ENCODE data around the gene MPHOSPH8. TPM values are rescaled to one million over a fixed set of nuclear protein-coding genes. Genes with fewer than 3 reads are reported as not detected.
"Not testable (repeated sequence)": the region's sequence is repeated elsewhere in the genome, so short reads cannot be mapped to it uniquely, and the experiment has no call there.

Gene MPHOSPH8
- total RNA-seq, 1 donor from 2014 or later = 16.1 TPM

- ATAC-seq = peak; percentile 38
Measured at GRCh38 chr13:19634256-19634740, 839 bp downstream of the MPHOSPH8 start.

- ATAC-seq = not testable (repeated sequence)
Measured at GRCh38 chr13:19635926-19636325, 2.5 kb downstream of the MPHOSPH8 start.

GRCh38 chr13:19643652-19644051, 10.2 kb downstream of the MPHOSPH8 start:
- no peak for ATAC-seq

DNA sequence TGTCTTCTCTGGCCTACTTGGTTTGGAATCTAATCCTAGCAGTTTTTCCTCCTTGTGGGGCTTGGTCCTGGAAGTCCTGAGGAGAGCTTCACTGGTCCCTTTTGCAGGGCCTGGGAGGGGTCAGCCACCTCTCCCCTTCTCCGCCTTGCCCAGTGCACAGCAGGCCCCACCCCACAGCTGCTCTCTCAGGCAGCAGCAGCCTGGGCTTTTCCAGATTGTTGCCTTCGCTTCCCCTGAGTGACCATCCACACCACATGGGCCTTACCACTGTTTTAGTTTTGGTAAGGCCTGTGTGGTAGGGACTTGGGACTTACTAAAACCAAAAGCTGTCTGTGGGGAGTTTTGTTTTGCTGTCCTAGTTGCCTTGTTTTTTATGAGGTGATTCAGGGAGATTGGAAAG, 11.5 kb downstream of the MPHOSPH8 start:
- no peak for ATAC-seq

DNA sequence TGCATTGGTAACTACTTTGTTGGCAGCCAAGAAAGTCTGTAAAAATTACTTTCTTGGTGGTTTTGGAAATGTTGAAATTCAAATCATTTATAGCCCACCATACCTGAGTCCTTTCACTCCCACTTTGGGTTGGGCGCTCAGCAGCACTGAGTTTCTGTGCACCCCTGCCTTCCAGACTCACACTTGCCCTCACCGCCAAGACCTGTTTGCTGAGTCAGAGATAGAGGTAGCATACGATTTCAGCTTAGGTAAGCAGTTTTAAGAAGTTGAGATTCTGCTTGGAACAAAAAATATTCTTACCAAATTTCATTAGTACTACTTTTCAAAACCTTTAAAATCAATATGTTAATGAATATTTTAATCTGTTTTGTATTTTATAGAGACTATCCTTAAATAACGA, 12.6 kb downstream of the MPHOSPH8 start:
- ATAC-seq = no peak

DNA sequence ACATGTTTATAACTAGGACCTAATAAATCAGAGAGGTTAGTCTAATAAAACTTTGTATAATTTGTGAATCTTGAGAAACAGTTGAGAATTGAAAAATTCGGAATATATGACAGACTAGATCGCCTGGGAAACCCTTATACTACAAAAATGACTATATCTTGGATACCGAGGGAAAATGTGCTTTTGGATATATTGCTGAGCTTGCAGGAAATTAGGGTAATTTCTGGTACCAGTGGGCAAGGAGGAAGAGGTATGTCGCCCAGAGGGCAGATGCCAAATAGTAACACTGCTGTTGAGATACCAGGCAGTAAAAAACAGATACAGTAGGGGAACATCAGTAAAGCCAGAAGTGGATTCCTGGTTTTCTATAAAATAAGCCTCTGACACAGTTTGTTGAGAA, 17.3 kb downstream of the MPHOSPH8 start:
- no peak for ATAC-seq

GRCh38 chr13:19657872-19658591, 24.6 kb downstream of the MPHOSPH8 start:
- no peak for ATAC-seq

DNA sequence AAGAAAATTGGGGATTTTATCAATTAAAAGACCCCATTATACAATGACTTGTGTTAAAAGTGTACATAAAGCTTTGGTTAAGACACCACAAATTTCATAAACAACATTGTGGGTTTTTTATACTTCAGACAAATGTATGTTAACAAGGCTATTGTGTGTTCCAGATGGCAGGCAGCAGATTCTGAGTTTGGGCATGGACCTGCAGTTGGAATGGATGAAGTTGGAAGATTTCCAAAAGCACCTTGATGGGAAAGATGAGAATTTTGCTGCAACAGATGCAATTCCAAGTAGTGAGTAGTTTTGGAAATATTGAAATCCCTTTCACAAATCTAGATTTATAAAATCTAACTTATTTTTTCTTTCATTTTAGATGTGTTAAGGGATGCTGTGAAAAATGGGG, 25.4 kb downstream of the MPHOSPH8 start:
- no peak for ATAC-seq

DNA sequence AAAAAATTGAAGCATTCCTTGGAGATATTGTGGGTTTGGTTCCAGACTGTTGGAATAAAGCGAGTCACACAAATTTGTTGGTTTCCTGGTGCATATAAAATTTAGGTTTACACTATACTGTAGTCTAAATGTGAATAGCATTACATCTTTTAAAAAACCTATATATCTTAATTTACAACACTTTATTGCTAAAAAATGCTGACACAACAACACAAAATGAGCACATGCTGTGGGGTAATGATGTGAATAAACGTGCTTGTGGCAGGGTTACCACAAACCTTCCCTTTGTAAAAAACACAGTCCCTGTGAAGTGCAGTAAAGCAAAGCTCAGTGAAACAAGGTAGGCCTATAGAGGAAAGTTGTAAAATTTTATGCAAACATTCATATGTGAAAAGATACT, 27.7 kb downstream of the MPHOSPH8 start:
- no peak for ATAC-seq

GRCh38 chr13:19661561-19661960, 28.1 kb downstream of the MPHOSPH8 start:
- ATAC-seq = no peak

- ATAC-seq = no peak
Measured at GRCh38 chr13:19663416-19663979, 30.0 kb downstream of the MPHOSPH8 start.

DNA sequence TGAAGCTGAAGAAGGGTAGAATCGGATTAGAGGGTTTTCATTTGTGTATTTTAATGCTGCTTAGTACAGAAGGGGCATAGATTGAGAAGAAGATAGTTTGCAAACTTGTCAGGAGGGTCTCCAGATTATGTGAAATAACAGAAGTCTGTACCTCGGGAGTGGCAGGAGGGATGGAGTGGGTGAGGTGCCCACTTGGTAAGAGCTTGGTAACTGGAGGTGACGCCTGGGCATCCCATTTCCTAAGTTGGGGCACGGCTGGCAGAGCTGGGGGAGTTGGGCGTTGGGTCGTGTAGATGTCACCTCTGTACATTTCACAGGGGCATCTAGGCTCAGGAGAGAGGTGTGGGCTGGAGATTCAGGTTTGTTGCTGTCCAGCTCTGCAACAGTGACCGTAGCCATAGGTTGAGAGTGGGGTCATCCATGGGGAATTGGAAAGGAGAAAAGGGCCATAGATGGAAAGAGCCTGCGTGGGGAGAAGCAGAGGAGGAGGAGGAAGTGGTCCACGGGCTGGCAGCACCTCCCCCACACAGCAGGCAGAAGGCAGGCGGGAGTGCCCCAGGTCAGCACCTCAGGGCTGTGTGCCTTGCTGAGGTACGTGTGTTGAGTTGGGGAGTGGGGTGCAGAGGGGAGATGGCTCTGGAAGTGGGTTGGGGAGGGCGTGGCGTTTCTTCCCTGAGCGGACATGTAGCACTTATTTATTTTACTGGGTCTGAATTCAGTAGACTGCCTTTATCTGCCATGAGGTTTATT, 31.2 kb downstream of the MPHOSPH8 start:
- ATAC-seq = no peak

DNA sequence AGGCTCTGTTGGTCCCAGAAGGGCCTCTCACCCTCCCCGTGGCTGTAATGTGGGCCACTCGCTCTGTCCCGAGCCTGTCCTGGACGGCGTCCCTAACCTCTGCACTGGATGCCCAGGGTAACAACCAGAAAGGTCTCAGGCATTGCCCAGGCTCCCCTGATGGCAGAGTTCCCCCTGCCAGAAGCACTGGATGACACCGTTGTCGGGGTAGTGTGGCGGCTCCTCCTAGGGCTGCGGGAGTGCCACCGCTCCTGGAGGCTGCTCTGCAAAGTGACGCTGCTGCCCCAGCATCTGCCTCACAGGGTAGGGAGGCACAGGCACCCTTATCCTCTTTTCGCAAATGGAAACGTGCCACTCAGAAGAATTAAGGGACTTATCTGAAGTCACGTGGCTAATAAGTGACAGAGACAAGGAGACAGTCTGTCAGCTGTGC, 32.0 kb downstream of the MPHOSPH8 start:
- peak; percentile 38 for ATAC-seq

GRCh38 chr13:19668778-19669177, 35.3 kb downstream of the MPHOSPH8 start:
- no peak for ATAC-seq

DNA sequence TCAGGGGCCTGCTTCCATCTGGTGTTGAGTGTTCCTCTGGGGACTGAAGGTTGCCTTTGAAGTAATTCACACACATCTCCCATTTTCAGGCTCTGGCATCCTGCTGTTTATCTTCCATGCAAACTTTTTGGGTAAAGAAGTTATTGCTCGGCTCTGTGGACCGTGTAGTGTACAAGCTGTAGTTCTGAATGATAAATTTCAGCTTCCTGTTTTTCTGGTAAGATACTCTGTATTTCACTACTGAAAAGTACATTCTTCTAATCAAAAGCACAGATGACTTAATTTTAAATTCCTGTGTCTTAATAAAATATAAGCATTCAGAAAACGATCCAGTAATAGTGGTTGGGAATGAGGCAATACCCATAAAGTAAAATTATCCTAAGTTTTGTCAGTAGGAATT, 36.7 kb downstream of the MPHOSPH8 start:
- ATAC-seq = no peak

DNA sequence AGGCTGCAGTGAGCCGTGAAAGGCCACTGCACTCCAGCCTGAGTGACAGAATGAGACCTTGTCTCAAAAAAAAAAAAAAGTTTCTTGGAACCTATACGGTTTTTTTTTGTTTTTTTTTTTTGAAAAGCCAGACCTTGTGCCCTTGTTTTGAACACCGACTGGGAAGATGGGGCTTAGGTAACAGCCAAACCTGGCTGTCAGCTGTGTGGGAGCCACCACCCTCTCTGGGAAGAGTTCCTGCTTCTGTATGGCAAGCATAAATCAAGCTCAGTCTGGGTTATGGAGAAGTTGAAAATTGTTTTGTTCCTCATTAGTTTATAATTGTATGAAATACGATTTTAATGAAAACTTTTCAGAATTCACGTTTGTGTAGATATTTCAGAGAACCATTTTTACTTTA, 39.5 kb downstream of the MPHOSPH8 start:
- no peak for ATAC-seq

- ATAC-seq = no peak
Measured at GRCh38 chr13:19673473-19674430, 40.3 kb downstream of the MPHOSPH8 start.

GRCh38 chr13:19674898-19675297, 41.4 kb downstream of the MPHOSPH8 start:
- ATAC-seq = no peak

DNA sequence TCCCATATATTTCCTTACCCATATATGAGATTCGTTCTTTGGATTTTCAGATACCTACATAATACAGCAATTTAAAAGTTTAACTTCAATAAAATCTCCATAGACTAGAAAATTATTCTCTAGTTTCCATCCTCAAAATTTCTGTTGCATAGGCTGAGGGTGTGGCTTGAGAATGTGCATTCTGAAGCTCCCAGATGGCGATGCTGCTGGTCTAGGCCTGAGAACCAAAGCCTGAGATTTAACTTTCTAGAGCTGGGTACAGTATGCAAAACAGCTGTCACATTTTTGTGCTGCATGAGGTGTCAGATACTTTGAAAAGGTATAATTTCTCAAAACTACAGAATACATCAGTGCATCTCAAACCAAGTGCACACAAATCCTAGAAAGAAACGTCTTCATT, 42.7 kb downstream of the MPHOSPH8 start:
- no peak for ATAC-seq

DNA sequence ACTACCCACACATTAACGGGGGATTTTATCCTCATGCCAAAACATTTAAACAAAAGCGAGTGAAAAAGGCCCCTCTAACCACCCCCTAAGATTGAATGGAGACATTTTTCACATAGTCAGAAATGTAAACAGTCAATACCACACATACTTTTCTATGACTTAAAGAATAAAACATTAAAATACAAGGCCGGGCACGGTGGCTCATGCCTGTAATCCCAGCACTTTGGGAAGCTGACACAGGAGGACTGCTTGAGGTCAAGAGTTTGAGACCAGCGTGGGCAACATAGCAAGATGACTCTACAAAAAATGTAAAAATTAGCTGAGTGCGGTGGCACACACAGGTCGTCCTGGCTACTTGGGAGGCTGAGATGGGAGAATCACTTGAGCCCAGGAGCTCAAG, 47.3 kb downstream of the MPHOSPH8 start:
- no peak for ATAC-seq

DNA sequence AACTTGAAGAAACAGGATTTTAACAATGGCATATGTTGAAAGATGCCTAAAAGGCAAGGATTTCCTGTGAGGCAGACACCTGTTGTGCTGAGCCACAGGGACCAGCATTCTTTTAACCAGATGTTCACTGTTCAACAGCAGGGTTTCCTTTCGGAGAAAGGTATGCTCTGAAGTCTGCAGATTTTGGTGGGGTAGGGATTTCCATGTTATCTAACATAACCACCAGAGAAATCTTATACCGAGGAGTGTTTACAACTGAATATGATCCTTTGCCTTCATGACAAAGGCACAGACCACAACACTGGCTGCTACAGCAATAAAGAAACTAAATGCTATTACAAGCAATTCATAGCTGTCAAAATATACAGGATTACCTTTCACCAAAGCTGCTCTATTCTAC, 48.1 kb downstream of the MPHOSPH8 start:
- no peak for ATAC-seq

DNA sequence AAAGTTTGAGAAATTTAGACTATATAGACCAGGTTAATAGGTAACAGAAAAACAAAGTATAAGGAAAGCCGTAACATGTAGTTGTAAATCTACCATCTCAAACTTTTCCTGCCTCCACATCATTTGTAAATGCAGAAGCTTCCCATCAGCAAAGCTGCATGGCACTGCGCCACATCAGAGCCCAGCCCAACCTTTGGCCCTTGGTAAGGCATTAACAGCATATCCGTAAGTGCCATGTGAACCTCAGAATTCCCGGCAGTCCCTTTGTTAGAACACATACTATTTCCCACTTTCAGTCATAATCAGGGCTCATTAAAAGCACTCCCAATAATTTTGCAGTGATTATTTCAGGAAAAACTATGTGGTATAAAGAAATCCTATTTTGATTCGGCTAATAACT, 51.6 kb downstream of the MPHOSPH8 start:
- ATAC-seq = no peak

DNA sequence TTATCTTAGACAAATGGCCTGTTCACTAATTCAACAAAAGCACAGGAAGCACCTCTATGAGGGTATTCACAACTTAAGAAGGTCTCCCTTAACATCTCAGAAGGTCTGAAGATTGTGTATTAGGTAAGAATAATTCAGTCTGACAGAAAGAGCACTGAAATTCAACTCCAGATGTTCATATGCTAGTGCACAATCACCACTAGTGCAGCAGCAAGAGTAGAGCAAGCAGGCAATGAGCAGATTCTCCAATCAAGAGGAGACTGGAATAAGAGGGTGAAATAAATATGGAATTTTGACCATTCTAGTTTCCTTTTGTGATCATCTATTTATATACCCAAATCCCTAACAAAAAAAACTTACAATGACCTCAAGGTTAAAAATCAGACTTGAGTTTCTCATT, 52.0 kb downstream of the MPHOSPH8 start:
- ATAC-seq = no peak

Data from esophagus mucosa (tissue), 1 donor.